OCI-LY3 (cell line): ENCODE measurements around the gene OR1S1.
"Not testable (repeated sequence)": the region's sequence is repeated elsewhere in the genome, so short reads cannot be mapped to it uniquely, and the experiment has no call there.

ENCODE experiments used
- EZH2phosphoT487 ChIP-seq: fragments of 200-600 bp; shearing (Covaris generic); IDR thresholded peaks from 2 replicates; pipeline ENCODE4 v1.6.1; 2018; ENCODE audit warnings: antibody characterized with exemption, mixed run types, low read depth
- TF ChIP-seq, protein P1 (sequence below): fragments of 200-600, 300-600 bp; sonication (generic); IDR thresholded peaks from 2 replicates; pipeline ENCODE4 v1.5.1; 2014; ENCODE audit warnings: antibody characterized with exemption, low read length, low read depth

DNA sequence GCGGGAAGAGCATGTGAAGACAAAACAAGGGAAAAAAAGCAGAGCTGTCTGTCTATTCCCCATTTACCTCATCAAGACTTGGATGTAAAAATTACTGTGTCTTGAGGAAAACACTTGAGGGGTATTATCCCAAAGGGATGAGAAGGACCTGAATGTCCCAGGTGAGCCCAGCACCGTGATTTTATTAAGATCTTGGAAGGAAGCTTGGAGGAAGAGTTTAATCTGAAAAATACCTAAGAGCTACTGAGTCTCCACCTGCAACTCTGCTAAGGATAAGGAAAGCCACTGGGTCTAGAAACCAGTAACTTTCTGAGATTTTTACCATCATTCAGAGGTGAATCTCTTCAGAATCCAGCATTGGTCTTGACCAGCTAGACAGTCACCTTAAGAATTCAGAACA is at the start of gene OR1S1:
- TF ChIP-seq, protein P1, sequence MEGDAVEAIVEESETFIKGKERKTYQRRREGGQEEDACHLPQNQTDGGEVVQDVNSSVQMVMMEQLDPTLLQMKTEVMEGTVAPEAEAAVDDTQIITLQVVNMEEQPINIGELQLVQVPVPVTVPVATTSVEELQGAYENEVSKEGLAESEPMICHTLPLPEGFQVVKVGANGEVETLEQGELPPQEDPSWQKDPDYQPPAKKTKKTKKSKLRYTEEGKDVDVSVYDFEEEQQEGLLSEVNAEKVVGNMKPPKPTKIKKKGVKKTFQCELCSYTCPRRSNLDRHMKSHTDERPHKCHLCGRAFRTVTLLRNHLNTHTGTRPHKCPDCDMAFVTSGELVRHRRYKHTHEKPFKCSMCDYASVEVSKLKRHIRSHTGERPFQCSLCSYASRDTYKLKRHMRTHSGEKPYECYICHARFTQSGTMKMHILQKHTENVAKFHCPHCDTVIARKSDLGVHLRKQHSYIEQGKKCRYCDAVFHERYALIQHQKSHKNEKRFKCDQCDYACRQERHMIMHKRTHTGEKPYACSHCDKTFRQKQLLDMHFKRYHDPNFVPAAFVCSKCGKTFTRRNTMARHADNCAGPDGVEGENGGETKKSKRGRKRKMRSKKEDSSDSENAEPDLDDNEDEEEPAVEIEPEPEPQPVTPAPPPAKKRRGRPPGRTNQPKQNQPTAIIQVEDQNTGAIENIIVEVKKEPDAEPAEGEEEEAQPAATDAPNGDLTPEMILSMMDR, result not testable (repeated sequence)
- not testable (repeated sequence) for TF ChIP-seq EZH2phosphoT487
